Measurements from ENCODE around the gene HS3ST3B1.

- TF ChIP-seq CTCF (IDR thresholded peaks at IDR 0.05) (no peak), POLR2A (IDR thresholded peaks at IDR 0.05) (no peak)
These were observed 5.1 kb downstream of the HS3ST3B1 start for GRCh38 chr17:14305785-14306496.
